H1 (cell line): ENCODE data around the gene PARD3. TPM values are rescaled to one million over a fixed set of nuclear protein-coding genes. Genes with fewer than 3 reads are reported as not detected.
"Not testable (repeated sequence)": the region's sequence is repeated elsewhere in the genome, so short reads cannot be mapped to it uniquely, and the experiment has no call there.

ENCODE experiments used
- CTCF ChIA-PET: fragments of 300-600 bp; sonication (Branson Sonifier 250); formaldehyde crosslinking; loops from one replicate; lab custom pipeline; 2021; ENCODE audit not compliant: partially characterized antibody; lab: Charles Lee
- POLR2A ChIA-PET: fragments of 300-600 bp; sonication (Branson Sonifier 250); formaldehyde crosslinking; loops from one replicate; lab custom pipeline; 2021; ENCODE audit warnings: inconsistent platforms; ENCODE audit not compliant: partially characterized antibody; lab: Charles Lee
- DNase-seq, 2 experiments: peaks; one replicate each; pipeline versions ENCODE4 v3.0.0 to v3.0.0-alpha.2; 2010 to 2022; ENCODE audit warnings: low spot score in 2 of 2, low read depth in 1 of 2, mixed read lengths in 1 of 2
- FAIRE-seq: peaks from 2 replicates; lab custom pipeline; 2011; peaks lifted over from hg19 to GRCh38; lab: Jason Lieb, UNC
- H2AFZ ChIP-seq: 2 replicates; pipeline ENCODE4 v1.8.1; 2012; ENCODE audit warnings: low read length, inconsistent platforms
- H2AK5ac ChIP-seq: 2 replicates; pipeline ENCODE4 v1.6.1; 2013; ENCODE audit warnings: low read depth, low read length
- H2BK120ac ChIP-seq: replicated peaks from 2 replicates; pipeline ENCODE3; 2013; ENCODE audit warnings: low read depth, low read length, inconsistent platforms
- H2BK12ac ChIP-seq: 2 replicates; pipeline ENCODE4 v1.6.1; 2013; ENCODE audit warnings: low read depth, low read length
- H2BK15ac ChIP-seq: 2 replicates; pipeline ENCODE4 v1.6.1; 2013; ENCODE audit warnings: low read length
- H2BK20ac ChIP-seq: 2 replicates; pipeline ENCODE4 v1.6.1; 2013; ENCODE audit warnings: low read length
- H2BK5ac ChIP-seq: 2 replicates; pipeline ENCODE4 v1.6.1; 2013; ENCODE audit warnings: low read depth, low read length
- H3K14ac ChIP-seq: 2 replicates; pipeline ENCODE4 v1.6.1; 2013; ENCODE audit warnings: inconsistent platforms; ENCODE audit not compliant: insufficient read length
- H3K18ac ChIP-seq: 2 replicates; pipeline ENCODE4 v1.6.1; 2013; ENCODE audit warnings: low read length; ENCODE audit errors: extremely low read depth
- H3K23ac ChIP-seq: 2 replicates; pipeline ENCODE4 v1.6.1; 2013; ENCODE audit warnings: inconsistent platforms; ENCODE audit not compliant: insufficient read length
- H3K23me2 ChIP-seq: 2 replicates; pipeline ENCODE4 v1.6.1; 2013; ENCODE audit warnings: low read depth, low read length
- H3K27ac ChIP-seq: 2 replicates; pipeline ENCODE4 v1.6.1; 2011; ENCODE audit warnings: low read depth, low read length, inconsistent platforms
- H3K27me3 ChIP-seq, 4 experiments: replicated peaks in 1 of 4; 1 replicate in 1 of 4; 2 replicates in 3 of 4; pipeline versions ENCODE4 v1.6.1 to v1.8.1; 2011 to 2013; ENCODE audit warnings: low read length in 3 of 4, mild to moderate bottlenecking in 3 of 4, inconsistent platforms in 2 of 4, mixed read lengths in 2 of 4, moderate library complexity in 1 of 4; ENCODE audit not compliant: control insufficient read depth in 3 of 4, insufficient read depth in 3 of 4; ENCODE audit errors: extremely low read depth in 1 of 4
- H3K36me3 ChIP-seq, 4 experiments: 2 replicates each; pipeline versions ENCODE4 v1.6.1 to v1.8.1; 2011 to 2013; ENCODE audit warnings: mild to moderate bottlenecking in 4 of 4, low read length in 3 of 4, moderate library complexity in 2 of 4, control low read depth in 1 of 4, inconsistent platforms in 1 of 4; ENCODE audit not compliant: insufficient read depth in 4 of 4, control insufficient read depth in 2 of 4
- H3K4ac ChIP-seq: replicated peaks from 2 replicates; pipeline ENCODE3; 2013; ENCODE audit warnings: low read length, low read depth, mixed read lengths, inconsistent platforms; ENCODE audit not compliant: insufficient read length
- H3K4me1 ChIP-seq, 4 experiments: replicated peaks in 1 of 4; 1 replicate in 1 of 4; 2 replicates in 3 of 4; pipeline versions ENCODE4 v1.6.1 to v1.8.1; 2011 to 2013; ENCODE audit warnings: low read length in 3 of 4, inconsistent platforms in 2 of 4, mixed read lengths in 1 of 4; ENCODE audit not compliant: insufficient read depth in 4 of 4, control insufficient read depth in 3 of 4
- H3K4me2 ChIP-seq, 2 experiments: 2 replicates each; pipeline versions ENCODE4 v1.6.1 to v1.8.1; 2011 to 2013; ENCODE audit warnings: low read depth in 2 of 2, low read length in 2 of 2, control low read depth in 1 of 2, inconsistent platforms in 1 of 2, mild to moderate bottlenecking in 1 of 2; ENCODE audit not compliant: insufficient read depth in 1 of 2
- H3K4me3 ChIP-seq, 4 experiments: fragments of 200-600, 300-600 bp in 1 of 4; sonication (generic), shearing (Covaris generic), sonication (Bioruptor Twin) in 1 of 4; 2 replicates each; pipeline versions ENCODE4 v1.5.1 to v1.8.1; 2011 to 2016; ENCODE audit warnings: low read length in 4 of 4, low read depth in 3 of 4, control low read depth in 2 of 4, inconsistent platforms in 2 of 4, mild to moderate bottlenecking in 2 of 4, mixed read lengths in 1 of 4, moderate library complexity in 1 of 4; ENCODE audit not compliant: insufficient read depth in 2 of 4; ENCODE audit errors: extremely low read depth in 1 of 4
- H3K56ac ChIP-seq: replicated peaks from 2 replicates; pipeline ENCODE3; 2013; ENCODE audit warnings: low read depth, mild to moderate bottlenecking, mixed read lengths, low read length, inconsistent platforms; ENCODE audit not compliant: insufficient read length
- H3K79me1 ChIP-seq: 2 replicates; pipeline ENCODE4 v1.6.1; 2013; ENCODE audit warnings: low read depth, low read length, control low read depth
- H3K79me2 ChIP-seq, 2 experiments: 2 replicates each; pipeline versions ENCODE4 v1.6.1 to v1.8.1; 2012 to 2013; ENCODE audit warnings: low read length in 2 of 2, mild to moderate bottlenecking in 2 of 2, inconsistent platforms in 1 of 2; ENCODE audit not compliant: insufficient read depth in 2 of 2, control insufficient read depth in 1 of 2
- H3K9ac ChIP-seq, 4 experiments: replicated peaks in 1 of 4; 1 replicate in 1 of 4; 2 replicates in 3 of 4; pipeline versions ENCODE4 v1.6.1 to v1.8.1; 2011 to 2013; ENCODE audit warnings: low read depth in 3 of 4, low read length in 3 of 4, control low read depth in 2 of 4, mild to moderate bottlenecking in 2 of 4, moderate library complexity in 2 of 4, inconsistent platforms in 1 of 4; ENCODE audit errors: extremely low read depth in 1 of 4
- H3K9me3 ChIP-seq, 2 experiments: 2 replicates each; pipeline versions ENCODE4 v1.6.1 to v1.8.1; 2012 to 2013; ENCODE audit warnings: mild to moderate bottlenecking in 2 of 2, moderate library complexity in 2 of 2, control low read depth in 1 of 2, inconsistent platforms in 1 of 2, low read depth in 1 of 2, low read length in 1 of 2, mixed read lengths in 1 of 2; ENCODE audit not compliant: insufficient read depth in 2 of 2
- H4K20me1 ChIP-seq, 2 experiments: replicated peaks in 1 of 2; 2 replicates each; pipeline versions ENCODE3 to v1.8.1; 2011 to 2013; ENCODE audit warnings: inconsistent platforms in 2 of 2, low read length in 2 of 2, mild to moderate bottlenecking in 1 of 2; ENCODE audit not compliant: insufficient read depth in 2 of 2, control insufficient read depth in 1 of 2
- H4K5ac ChIP-seq: 2 replicates; pipeline ENCODE4 v1.6.1; 2013; ENCODE audit warnings: low read length, low read depth, mixed read lengths, inconsistent platforms; ENCODE audit not compliant: insufficient read length
- H4K8ac ChIP-seq: 2 replicates; pipeline ENCODE4 v1.8.0; 2013; ENCODE audit warnings: mild to moderate bottlenecking, moderate library complexity, low read length, inconsistent platforms; ENCODE audit not compliant: insufficient read depth; ENCODE audit errors: extremely low read depth
- H4K91ac ChIP-seq: replicated peaks from 2 replicates; pipeline ENCODE3; 2013; ENCODE audit warnings: low read length, mixed read lengths, inconsistent platforms; ENCODE audit not compliant: insufficient read length
- WGBS, 2 experiments: shearing (Covaris generic) in 1 of 2; methylation state at CpG; one replicate each; pipeline versions ENCODE4 v1.1.6 to v1.1.7; 2013 to 2015; ENCODE audit warnings: low lambda C conversion rate in 2 of 2, mixed read lengths in 2 of 2, inconsistent platforms in 1 of 2, low coverage in 1 of 2, missing lambda C conversion rate in 1 of 2; ENCODE audit not compliant: insufficient replicate concordance in 2 of 2, insufficient coverage in 1 of 2, insufficient read length in 1 of 2; ENCODE audit errors: extremely low coverage in 1 of 2, missing lambda C conversion rate in 1 of 2; 5-methylcytosine and 5-hydroxymethylcytosine counted together
- polyA plus RNA-seq, 7 experiments: library from polyadenylated mRNA; depleted of rRNA in 3 of 7; stranded (reverse) in 5 of 7; unstranded in 2 of 7; fragments of >200 nt in 5 of 7; fragments of 200-250 nt in 2 of 7; gene quantifications; 1 replicate in 5 of 7; 2 replicates in 1 of 7; 4 replicates in 1 of 7; pipeline versions ENCODE4 v1.2.1 to v1.2.3, GENCODE V29; 2011 to 2013; ENCODE audit warnings: missing spikeins in 2 of 7, mixed read lengths in 2 of 7
- total RNA-seq: library from RNA; stranded (reverse); fragmentation: NEBNext Ultra II Directional; extraction: Animal tissue kit (Norgen Biotek cat#: 25700); gene quantifications from 2 replicates; pipeline ENCODE4 v1.2.1, GENCODE V29; 2021

The PARD3 gene
- total and polyA plus RNA-seq, 2 of the 8 experiments (the other 6 are each of a cell fraction or from before 2014, with no cell fraction given): 19.7 to 49.1 TPM

- H2AK5ac ChIP-seq, H3K9ac ChIP-seq, H3K56ac ChIP-seq, H2BK120ac ChIP-seq, H3K9me3 ChIP-seq, DNase-seq, CTCF ChIA-PET, H3K14ac ChIP-seq, H3K23me2 ChIP-seq, H4K20me1 ChIP-seq, FAIRE-seq, H4K91ac ChIP-seq, H2AFZ ChIP-seq, H3K79me1 ChIP-seq, H3K79me2 ChIP-seq, H3K18ac ChIP-seq, H2BK5ac ChIP-seq, H4K5ac ChIP-seq, H2BK12ac ChIP-seq, POLR2A ChIA-PET, H3K23ac ChIP-seq, H3K4ac ChIP-seq, H3K4me3 ChIP-seq, H4K8ac ChIP-seq, H2BK20ac ChIP-seq, H3K4me1 ChIP-seq, H3K27ac ChIP-seq, H3K4me2 ChIP-seq, H2BK15ac ChIP-seq, H3K36me3 ChIP-seq, H3K27me3 ChIP-seq: not testable (repeated sequence)
- 100% methylated on average over 1 of the region's 2 CpGs; no CpG with 5 or more reads in 1 of the 2 experiments for WGBS, 2 experiments
These were observed 546.7 kb downstream of the PARD3 start for GRCh38 chr10:34268410-34268809.
